Mesenchymal stem cell (in vitro differentiated cells and primary cell): ENCODE data around the gene MATN1.
A peak's percentile ranks its signal among the peaks of the same experiment; 100 is the strongest.

Experiments
- DNase-seq: peaks from one replicate; pipeline ENCODE4 v3.0.0-alpha.2; 2013
- H2AFZ ChIP-seq: one replicate; pipeline ENCODE4 v1.6.1; 2013; ENCODE audit warnings: low read depth, mild to moderate bottlenecking, control low read depth, inconsistent platforms, low read length, moderate library complexity
- H2AK5ac ChIP-seq: 2 replicates; pipeline ENCODE4 v1.6.1; 2013; ENCODE audit warnings: low read length, moderate library complexity, mild to moderate bottlenecking, inconsistent platforms; ENCODE audit not compliant: severe bottlenecking
- H2BK120ac ChIP-seq: one replicate; pipeline ENCODE4 v1.6.1; 2013; ENCODE audit warnings: low read depth, mild to moderate bottlenecking, inconsistent platforms, low read length, moderate library complexity
- H2BK12ac ChIP-seq, 2 experiments: one replicate each; pipeline ENCODE4 v1.6.1; 2013; ENCODE audit warnings: inconsistent platforms in 2 of 2, low read length in 2 of 2, mild to moderate bottlenecking in 2 of 2, moderate library complexity in 2 of 2, control low read depth in 1 of 2
- H2BK15ac ChIP-seq: one replicate; pipeline ENCODE4 v1.6.1; 2013; ENCODE audit warnings: mild to moderate bottlenecking, low read depth, inconsistent platforms; ENCODE audit not compliant: poor library complexity, severe bottlenecking
- H2BK5ac ChIP-seq: 2 replicates; pipeline ENCODE4 v1.6.1; 2013; ENCODE audit warnings: low read depth, mild to moderate bottlenecking, low read length, control low read depth, inconsistent platforms; ENCODE audit not compliant: poor library complexity, severe bottlenecking
- H3K14ac ChIP-seq, 2 experiments: one replicate each; pipeline ENCODE4 v1.6.1; 2013; ENCODE audit warnings: inconsistent platforms in 2 of 2, low read length in 2 of 2, control low read depth in 1 of 2, mild to moderate bottlenecking in 1 of 2, moderate library complexity in 1 of 2
- H3K18ac ChIP-seq, 2 experiments: one replicate each; pipeline ENCODE4 v1.6.1; 2013; ENCODE audit warnings: inconsistent platforms in 2 of 2, low read length in 2 of 2, control low read depth in 1 of 2, low read depth in 1 of 2, mild to moderate bottlenecking in 1 of 2
- H3K23ac ChIP-seq, 2 experiments: one replicate each; pipeline ENCODE4 v1.6.1; 2013; ENCODE audit warnings: inconsistent platforms in 2 of 2, low read length in 2 of 2, mild to moderate bottlenecking in 2 of 2, moderate library complexity in 2 of 2, control low read depth in 1 of 2
- H3K27ac ChIP-seq: 2 replicates; pipeline ENCODE4 v1.5.1; 2013; ENCODE audit warnings: mild to moderate bottlenecking, moderate library complexity, low read length, control low read depth, inconsistent platforms; ENCODE audit not compliant: poor library complexity, severe bottlenecking
- H3K27me3 ChIP-seq, 2 experiments: 2 replicates each; pipeline versions ENCODE4 v1.6.1 to v1.7.0; 2013; ENCODE audit warnings: low read length in 2 of 2, mild to moderate bottlenecking in 2 of 2, moderate library complexity in 2 of 2, control low read depth in 1 of 2, inconsistent platforms in 1 of 2; ENCODE audit not compliant: control insufficient read depth in 1 of 2, insufficient read depth in 1 of 2
- H3K36me3 ChIP-seq, 2 experiments: 2 replicates each; pipeline versions ENCODE4 v1.6.1 to v1.7.0; 2013; ENCODE audit warnings: low read length in 2 of 2, control low read depth in 1 of 2, inconsistent platforms in 1 of 2, low read depth in 1 of 2, mild to moderate bottlenecking in 1 of 2; ENCODE audit not compliant: insufficient read depth in 2 of 2, control insufficient read depth in 1 of 2
- H3K4ac ChIP-seq, 2 experiments: one replicate each; pipeline ENCODE4 v1.6.1; 2013; ENCODE audit warnings: inconsistent platforms in 2 of 2, low read length in 2 of 2, mild to moderate bottlenecking in 2 of 2, moderate library complexity in 2 of 2, control low read depth in 1 of 2, low read depth in 1 of 2
- H3K4me1 ChIP-seq: 2 replicates; pipeline ENCODE4 v1.6.1; 2013; ENCODE audit warnings: low read depth, low read length, control low read depth; ENCODE audit not compliant: control insufficient read depth, insufficient read depth
- H3K4me2 ChIP-seq: 2 replicates; pipeline ENCODE4 v1.6.1; 2013; ENCODE audit warnings: low read length, mild to moderate bottlenecking, inconsistent platforms; ENCODE audit not compliant: poor library complexity, severe bottlenecking
- H3K4me3 ChIP-seq, 2 experiments: 2 replicates each; pipeline versions ENCODE4 v1.5.1 to v1.7.0; 2013; ENCODE audit warnings: low read length in 2 of 2, mild to moderate bottlenecking in 2 of 2, control low read depth in 1 of 2, low read depth in 1 of 2; ENCODE audit not compliant: insufficient read depth in 1 of 2
- H3K79me1 ChIP-seq: replicated peaks from 2 replicates; pipeline ENCODE4 v1.6.1; 2013; ENCODE audit warnings: mild to moderate bottlenecking, control low read depth, low read length, inconsistent platforms; ENCODE audit not compliant: poor library complexity, severe bottlenecking
- H3K9ac ChIP-seq: 2 replicates; pipeline ENCODE4 v1.7.0; 2013; ENCODE audit warnings: mild to moderate bottlenecking, low read length, moderate library complexity
- H3K9me3 ChIP-seq: 2 replicates; pipeline ENCODE4 v1.7.0; 2013; ENCODE audit warnings: mild to moderate bottlenecking, low read length; ENCODE audit not compliant: control insufficient read depth
- H4K8ac ChIP-seq: one replicate; pipeline ENCODE4 v1.6.1; 2013; ENCODE audit warnings: inconsistent platforms, mild to moderate bottlenecking, low read length, moderate library complexity
- H4K91ac ChIP-seq: one replicate; pipeline ENCODE4 v1.6.1; 2013; ENCODE audit warnings: mild to moderate bottlenecking, low read length, inconsistent platforms
- WGBS: methylation state at CpG from one replicate; pipeline ENCODE4 v1.1.7; 2013; ENCODE audit warnings: mixed read lengths; 5-methylcytosine and 5-hydroxymethylcytosine counted together

The MATN1 gene

GRCh38 chr1:30731806-30732276 lies 8.5 kb upstream of the MATN1 start:
- no peak overlapping the region for H3K4ac ChIP-seq
- no peak overlapping the region for H2BK120ac ChIP-seq
- no peak overlapping the region for H3K9ac ChIP-seq
- no peaks in the 10 kb centered on the region for H3K79me1 ChIP-seq
- WGBS, result 83% methylated on average over 8 of the region's 8 CpGs
- H3K23ac ChIP-seq, result no peak overlapping the region
- peaks cover 42% of the 10 kb centered on the region for H3K4me1 ChIP-seq
- H2BK12ac ChIP-seq, result no peak overlapping the region
- no peak overlapping the region for H3K4me2 ChIP-seq
- H4K8ac ChIP-seq, result no peak overlapping the region
- peaks cover 0 to 48% of the 10 kb centered on the region in 2 experiments for H3K27me3 ChIP-seq
- no peak overlapping the region for H2BK15ac ChIP-seq
- no peak overlapping the region for H3K14ac ChIP-seq
- H4K91ac ChIP-seq, result no peak overlapping the region
- peak overlapping the region; percentile 83 for H2AK5ac ChIP-seq
- no peak overlapping the region for H3K27ac ChIP-seq
- H3K18ac ChIP-seq, result no peak overlapping the region
- peaks cover 0 to under 1% of the 10 kb centered on the region in 2 experiments for H3K36me3 ChIP-seq
- no peak overlapping the region for H2BK5ac ChIP-seq
- no peaks in the 10 kb centered on the region for H3K9me3 ChIP-seq
- DNase-seq, result no peak
- no peak overlapping the region for H3K4me3 ChIP-seq
- no peak overlapping the region for H2AFZ ChIP-seq

GRCh38 chr1:30731109-30731805 lies 7.9 kb upstream of the MATN1 start:
- DNase-seq, result no peak
- H3K23ac ChIP-seq, result no peak overlapping the region
- H4K8ac ChIP-seq, result no peak overlapping the region
- no peak overlapping the region for H3K18ac ChIP-seq
- no peaks in the 10 kb centered on the region for H3K9me3 ChIP-seq
- no peak overlapping the region for H2AFZ ChIP-seq
- no peak overlapping the region for H4K91ac ChIP-seq
- H3K4ac ChIP-seq, result no peak overlapping the region
- H2BK5ac ChIP-seq, result no peak overlapping the region
- peak overlapping the region; percentile 83 for H2AK5ac ChIP-seq
- 79% methylated on average over 9 of the region's 10 CpGs for WGBS
- no peak overlapping the region for H2BK120ac ChIP-seq
- H3K4me1 ChIP-seq, result peaks cover 43% of the 10 kb centered on the region
- H3K79me1 ChIP-seq, result no peaks in the 10 kb centered on the region
- peaks cover 0 to 46% of the 10 kb centered on the region in 2 experiments for H3K27me3 ChIP-seq
- no peak overlapping the region for H2BK12ac ChIP-seq
- no peak overlapping the region for H3K14ac ChIP-seq
- peaks cover 0 to 2% of the 10 kb centered on the region in 2 experiments for H3K36me3 ChIP-seq
- no peak overlapping the region for H3K4me3 ChIP-seq
- H3K4me2 ChIP-seq, result no peak overlapping the region
- no peak overlapping the region for H3K27ac ChIP-seq
- no peak overlapping the region for H2BK15ac ChIP-seq
- H3K9ac ChIP-seq, result no peak overlapping the region

- no peak overlapping the region for H3K4ac ChIP-seq
- H2BK5ac ChIP-seq, result no peak overlapping the region
- no peak overlapping the region for H2BK12ac ChIP-seq
- no peak overlapping the region for H3K18ac ChIP-seq
- peak overlapping the region; percentile 64 for H2BK15ac ChIP-seq
- DNase-seq, result no peak
- H3K23ac ChIP-seq, result no peak overlapping the region
- H3K4me2 ChIP-seq, result no peak overlapping the region
- no peaks in the 10 kb centered on the region for H3K79me1 ChIP-seq
- H3K27ac ChIP-seq, result peak overlapping the region; percentile 16
- H3K4me1 ChIP-seq, result peaks cover 46% of the 10 kb centered on the region
- H3K9me3 ChIP-seq, result no peaks in the 10 kb centered on the region
- no peak overlapping the region for H3K14ac ChIP-seq
- peaks cover 0 to 40% of the 10 kb centered on the region in 2 experiments for H3K27me3 ChIP-seq
- H3K4me3 ChIP-seq, result no peak overlapping the region
- peak overlapping the region; percentile 82 for H2AK5ac ChIP-seq
- 82% methylated on average over 23 of the region's 23 CpGs for WGBS
- H3K36me3 ChIP-seq, result peaks cover 0 to 5% of the 10 kb centered on the region in 2 experiments
- peak overlapping the region; percentile 27 for H4K8ac ChIP-seq
- peak overlapping the region; percentile 7 for H4K91ac ChIP-seq
- H2BK120ac ChIP-seq, result no peak overlapping the region
- no peak overlapping the region for H2AFZ ChIP-seq
- no peak overlapping the region for H3K9ac ChIP-seq
Measured at GRCh38 chr1:30730346-30731108, 7.1 kb upstream of the MATN1 start.

- Histone ChIP-seq H3K23ac (no peak overlapping the region), H3K9ac (no peak overlapping the region), H2AK5ac (peak overlapping the region; percentile 58), H3K27me3 (peaks cover 0 to 34% of the 10 kb centered on the region in 2 experiments), H3K14ac (no peak overlapping the region), H3K79me1 (no peaks in the 10 kb centered on the region), H2AFZ (no peak overlapping the region), H4K8ac (no peak overlapping the region), H3K4me2 (no peak overlapping the region), H3K18ac (no peak overlapping the region), H3K36me3 (peaks cover 0 to 11% of the 10 kb centered on the region in 2 experiments), H3K27ac (peak overlapping the region; percentile 16), H3K9me3 (no peaks in the 10 kb centered on the region), H2BK15ac (no peak overlapping the region), H4K91ac (no peak overlapping the region), H3K4me1 (peaks cover 46% of the 10 kb centered on the region), H2BK120ac (no peak overlapping the region), H3K4ac (no peak overlapping the region), H2BK12ac (no peak overlapping the region), H2BK5ac (no peak overlapping the region), H3K4me3 (no peak overlapping the region)
- no peak for DNase-seq
- WGBS, result 94% methylated on average over 6 of the region's 6 CpGs
Measured at GRCh38 chr1:30729901-30730300, 6.5 kb upstream of the MATN1 start.
